Fibroblast of lung (primary cell): ENCODE results near the gene FN3K. TPM values are rescaled to one million over a fixed set of nuclear protein-coding genes. Genes with fewer than 3 reads are reported as not detected.

ENCODE experiments used
- DNase-seq, 2 donors: peaks; one replicate each; pipeline versions ENCODE4 v3.0.0 to v3.0.0-alpha.2; 2010; ENCODE audit warnings: low read depth in 2 of 2
- H2AFZ ChIP-seq: 2 replicates; pipeline ENCODE4 v1.5.1; 2012; ENCODE audit warnings: low read length, control low read depth, inconsistent platforms
- H3K27ac ChIP-seq: 2 replicates; pipeline ENCODE4 v1.5.1; 2011; ENCODE audit warnings: low read length, control low read depth; ENCODE audit not compliant: insufficient read depth
- H3K27me3 ChIP-seq: 2 replicates; pipeline ENCODE4 v1.5.1; 2011; ENCODE audit warnings: mild to moderate bottlenecking, low read length; ENCODE audit not compliant: control insufficient read depth, insufficient read depth
- H3K36me3 ChIP-seq: 2 replicates; pipeline ENCODE4 v1.5.1; 2011; ENCODE audit warnings: low read length; ENCODE audit not compliant: control insufficient read depth, insufficient read depth
- H3K4me1 ChIP-seq: 2 replicates; pipeline ENCODE4 v1.5.1; 2011; ENCODE audit warnings: low read length; ENCODE audit not compliant: control insufficient read depth, insufficient read depth; ENCODE audit errors: extremely low read depth
- H3K4me2 ChIP-seq: 2 replicates; pipeline ENCODE4 v1.5.1; 2011; ENCODE audit warnings: low read length, control low read depth; ENCODE audit not compliant: insufficient read depth; ENCODE audit errors: extremely low read depth
- H3K4me3 ChIP-seq, 4 experiments: fragments of 200-600 bp in 1 of 4; sonication (generic) in 1 of 4; replicated peaks in 1 of 4; 2 replicates each; pipeline ENCODE4 v1.5.1; 2011 to 2016; ENCODE audit warnings: low read length in 4 of 4, low read depth in 3 of 4, mild to moderate bottlenecking in 3 of 4, control low read depth in 2 of 4, inconsistent platforms in 1 of 4, mixed read lengths in 1 of 4; ENCODE audit not compliant: insufficient read depth in 1 of 4; ENCODE audit errors: control extremely low read depth in 1 of 4
- H3K79me2 ChIP-seq: 2 replicates; pipeline ENCODE4 v1.5.1; 2012; ENCODE audit warnings: mild to moderate bottlenecking, low read length, inconsistent platforms; ENCODE audit not compliant: control insufficient read depth, insufficient read depth
- H3K9ac ChIP-seq: 2 replicates; pipeline ENCODE4 v1.5.1; 2011; ENCODE audit warnings: mild to moderate bottlenecking, low read length, control low read depth; ENCODE audit not compliant: insufficient read depth
- H3K9me3 ChIP-seq: 2 replicates; pipeline ENCODE4 v1.5.1; 2012; ENCODE audit warnings: low read depth, low read length; ENCODE audit not compliant: control insufficient read depth, insufficient read depth
- H4K20me1 ChIP-seq: 2 replicates; pipeline ENCODE4 v1.5.1; 2011; ENCODE audit warnings: low read length; ENCODE audit not compliant: control insufficient read depth, insufficient read depth; ENCODE audit errors: extremely low read depth
- CTCF ChIP-seq, 2 donors: IDR thresholded peaks in 1 of 2; conservative IDR thresholded peaks in 1 of 2; 1 replicate in 1 of 2; 2 replicates in 1 of 2; pipeline ENCODE4 v1.5.1; 2011 to 2012; ENCODE audit warnings: low read length in 2 of 2, control low read depth in 1 of 2, inconsistent platforms in 1 of 2, low read depth in 1 of 2, mild to moderate bottlenecking in 1 of 2
- EZH2 ChIP-seq: IDR thresholded peaks from 2 replicates; pipeline ENCODE4 v1.5.1; 2012; ENCODE audit warnings: low read length, control low read depth, mild to moderate bottlenecking; ENCODE audit errors: missing control alignments
- polyA plus RNA-seq, 2 donors: library from polyadenylated mRNA; depleted of rRNA in 1 of 2; stranded (reverse) in 1 of 2; unstranded in 1 of 2; fragments of >200 nt; gene quantifications; 2 replicates each; pipeline ENCODE4 v1.2.1, GENCODE V29; 2011 to 2012; ENCODE audit warnings: missing spikeins in 1 of 2
- total RNA-seq: library from RNA; depleted of rRNA; stranded (reverse); fragments of >200 nt; gene quantifications from 2 replicates; pipeline ENCODE4 v1.2.1, GENCODE V29; 2014

Gene FN3K
- total and polyA plus RNA-seq, 2 donors (not counting 1 experiment from before 2014, with no cell fraction given) = 0.61 to 8.9 TPM

- peaks cover 4% of the 10 kb centered on the region for H3K4me1 ChIP-seq
- H3K79me2 ChIP-seq = peaks cover 12% of the 10 kb centered on the region
- no peaks in the 10 kb centered on the region for H3K9me3 ChIP-seq
- no peak overlapping the region for H3K27ac ChIP-seq
- peaks cover 4% of the 10 kb centered on the region for H3K36me3 ChIP-seq
- H3K9ac ChIP-seq = no peak overlapping the region
- no peak overlapping the region for H3K4me3 ChIP-seq
- no peak for DNase-seq
- no peaks in the 10 kb centered on the region for H3K27me3 ChIP-seq
- no peaks in the 10 kb centered on the region for H4K20me1 ChIP-seq
- TF ChIP-seq CTCF (conservative IDR thresholded peaks at IDR 0.05 in 1 of 2, IDR thresholded peaks at IDR 0.05 in 1 of 2; ENCODE audit: low read depth in 1 of 2, low read length in 2 of 2) = no peak
- TF ChIP-seq EZH2 = no peak
- H3K4me2 ChIP-seq = no peak overlapping the region
- no peak overlapping the region for H2AFZ ChIP-seq
Measured at GRCh38 chr17:82718986-82719685, 16.3 kb upstream of the FN3K start.

GRCh38 chr17:82720204-82720603, 15.2 kb upstream of the FN3K start:
- no peaks in the 10 kb centered on the region for H3K27me3 ChIP-seq
- H3K36me3 ChIP-seq = peaks cover 4% of the 10 kb centered on the region
- peaks cover 12% of the 10 kb centered on the region for H3K79me2 ChIP-seq
- TF ChIP-seq EZH2 = no peak
- TF ChIP-seq CTCF (conservative IDR thresholded peaks at IDR 0.05 in 1 of 2, IDR thresholded peaks at IDR 0.05 in 1 of 2; ENCODE audit: low read depth in 1 of 2, low read length in 2 of 2) = no peak
- no peak overlapping the region for H3K9ac ChIP-seq
- no peaks in the 10 kb centered on the region for H3K9me3 ChIP-seq
- H2AFZ ChIP-seq = no peak overlapping the region
- H3K4me2 ChIP-seq = no peak overlapping the region
- H4K20me1 ChIP-seq = no peaks in the 10 kb centered on the region
- no peak overlapping the region for H3K27ac ChIP-seq
- DNase-seq = no peak
- H3K4me1 ChIP-seq = peaks cover 4% of the 10 kb centered on the region
- H3K4me3 ChIP-seq = no peak overlapping the region

- peaks cover 10% of the 10 kb centered on the region for H3K79me2 ChIP-seq
- TF ChIP-seq CTCF (conservative IDR thresholded peaks at IDR 0.05 in 1 of 2, IDR thresholded peaks at IDR 0.05 in 1 of 2; ENCODE audit: low read depth in 1 of 2, low read length in 2 of 2) (no peak), EZH2 (no peak)
- H3K9ac ChIP-seq = no peak overlapping the region
- H3K27ac ChIP-seq = no peak overlapping the region
- H4K20me1 ChIP-seq = no peaks in the 10 kb centered on the region
- H2AFZ ChIP-seq = no peak overlapping the region
- no peak overlapping the region for H3K4me3 ChIP-seq
- H3K36me3 ChIP-seq = peaks cover 6% of the 10 kb centered on the region
- H3K9me3 ChIP-seq = no peaks in the 10 kb centered on the region
- no peak for DNase-seq
- peaks cover 4% of the 10 kb centered on the region for H3K4me1 ChIP-seq
- no peaks in the 10 kb centered on the region for H3K27me3 ChIP-seq
- no peak overlapping the region for H3K4me2 ChIP-seq
Measured at GRCh38 chr17:82722341-82723013, 12.9 kb upstream of the FN3K start.
